ENCODE results near the gene BAHCC1.
"Not testable (repeated sequence)": the region's sequence is repeated elsewhere in the genome, so short reads cannot be mapped to it uniquely, and the experiment has no call there.

BAHCC1 gene

DNA sequence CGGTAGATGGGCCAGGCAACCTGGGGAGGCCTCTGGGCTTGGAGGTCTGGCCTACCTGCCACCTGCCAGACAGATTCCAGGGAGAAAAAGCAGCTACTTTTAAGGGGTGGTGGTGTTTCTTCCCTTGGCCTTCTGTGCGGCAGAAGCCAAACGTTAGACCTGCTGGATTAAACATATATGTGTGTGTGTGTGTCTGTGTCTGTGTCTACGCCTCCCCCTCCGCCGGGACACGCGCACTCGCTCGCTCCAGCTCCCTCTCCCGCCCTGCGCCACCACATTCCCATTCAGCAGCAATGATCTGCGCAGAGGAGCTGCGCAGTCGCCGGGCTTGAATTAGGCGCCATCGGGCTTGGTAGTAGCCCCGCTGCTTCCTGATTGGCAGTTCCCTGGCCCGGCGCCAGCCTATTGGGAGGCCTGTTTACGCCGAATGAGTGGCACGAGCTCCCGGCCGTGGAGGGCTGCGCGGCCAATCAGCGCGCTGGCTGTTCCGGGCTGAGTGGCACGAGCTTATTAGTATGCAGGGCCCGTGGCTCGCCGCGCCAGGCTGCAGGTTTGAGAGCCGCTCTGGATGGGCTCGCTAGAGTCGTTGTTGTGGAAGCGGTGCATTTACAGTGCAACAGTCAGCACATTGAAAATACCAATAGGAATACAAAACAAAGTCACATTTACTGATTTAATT, at the start of gene BAHCC1:
Gene BAHCC1 (plus strand): TSS at position 537 of the 679 bp plus-strand sequence. CDS start 4,283 bp downstream, outside the sequence.
- peak; percentile 94 to 97 for DNase-seq

- DNase-seq, result peak; percentile 98
These were observed 49.0 kb upstream of the BAHCC1 start for GRCh38 chr17:81346090-81346907.

GRCh38 chr17:81346908-81347349, 48.3 kb upstream of the BAHCC1 start:
- no peak for DNase-seq

- no peak for DNase-seq
These were observed 47.8 kb upstream of the BAHCC1 start for GRCh38 chr17:81347437-81347836.

DNA sequence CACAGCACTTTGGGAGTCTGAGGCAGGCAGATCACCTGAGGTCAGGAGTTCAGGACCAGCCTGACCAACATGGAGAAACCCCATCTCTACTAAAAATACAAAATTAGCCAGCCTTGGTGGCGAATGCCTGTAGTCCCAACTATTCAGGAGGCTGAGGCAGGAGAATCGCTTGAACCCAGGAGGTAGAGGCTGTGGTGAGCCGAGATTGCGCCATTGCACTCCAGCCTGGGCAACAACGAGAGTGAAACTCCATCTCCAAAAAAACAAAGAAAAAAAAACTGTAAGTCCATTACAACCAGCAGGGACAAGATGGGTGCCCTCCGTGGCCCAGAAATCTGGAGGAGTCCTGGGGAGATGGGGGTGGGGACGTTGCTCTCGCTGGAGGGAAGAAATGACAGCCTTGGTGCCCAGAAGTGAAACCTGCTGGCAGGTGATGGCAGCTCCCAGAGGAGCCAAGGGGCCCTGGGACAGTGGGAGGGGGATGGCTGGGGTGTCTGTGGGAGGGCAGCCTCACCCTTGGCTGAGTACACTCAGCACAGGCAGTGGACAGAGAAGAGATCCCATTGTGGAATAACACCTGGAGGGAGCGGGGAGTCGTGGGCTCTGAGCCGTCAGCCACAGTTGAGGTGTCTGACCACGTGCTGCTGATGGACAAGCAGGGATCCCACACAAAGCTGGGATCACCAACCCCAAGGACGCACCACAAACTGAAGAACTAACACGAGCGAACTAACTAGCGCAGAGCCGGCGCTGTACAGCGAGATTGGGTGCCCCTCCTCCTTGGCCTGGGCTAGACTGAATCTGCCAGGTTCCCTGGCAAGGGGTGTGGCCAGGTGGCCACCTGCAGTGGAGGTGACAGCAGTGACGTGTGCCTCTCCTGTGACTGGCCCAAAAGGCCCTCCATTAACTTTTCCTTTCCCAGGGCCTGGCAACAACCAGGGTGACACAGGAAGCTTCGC, 46.9 kb upstream of the BAHCC1 start:
- DNase-seq, result no peak

DNA sequence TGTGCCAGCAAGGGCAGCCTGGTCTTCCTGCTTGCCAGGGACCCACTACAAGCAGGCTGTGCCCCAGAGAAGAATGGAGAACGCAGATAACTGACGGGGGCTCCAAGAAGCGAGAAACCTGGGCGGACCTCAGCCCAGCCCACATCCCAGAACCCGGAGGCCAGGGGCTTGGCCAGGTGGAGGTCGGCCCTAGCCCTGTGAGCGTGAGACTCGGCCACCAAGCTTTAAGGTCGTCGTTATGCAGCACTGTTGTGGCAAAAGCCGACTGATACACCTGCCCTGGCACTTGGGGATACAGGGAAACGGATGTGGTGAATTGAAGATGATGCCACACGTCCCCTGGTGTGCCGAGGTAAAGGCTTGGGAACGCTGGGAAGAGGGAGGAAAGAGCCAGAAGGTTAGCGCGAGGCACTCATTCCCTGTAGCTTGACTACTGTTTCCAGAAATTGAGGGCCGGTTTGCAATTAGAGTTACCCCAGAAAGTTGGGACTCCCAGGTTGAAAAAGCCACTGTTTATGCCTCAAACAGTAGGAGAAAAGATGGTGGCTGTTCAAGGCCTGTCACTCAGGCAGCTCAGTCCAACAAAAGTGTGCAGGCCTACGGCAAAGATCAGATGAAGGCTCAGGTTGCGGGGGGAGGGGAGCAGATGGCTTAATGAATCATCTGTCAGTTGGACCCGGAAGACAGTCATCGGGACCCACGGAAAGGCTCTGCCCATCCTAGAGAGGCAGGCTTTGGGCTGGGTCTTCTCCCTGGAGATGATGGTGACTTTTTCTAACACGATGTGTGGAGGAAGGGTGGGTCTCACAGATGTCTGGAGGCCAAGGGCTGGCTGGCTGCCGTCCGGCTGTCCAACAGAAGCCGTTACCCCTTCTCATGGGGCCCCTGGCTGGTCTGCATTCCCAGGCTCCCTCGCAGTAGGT, 45.6 kb upstream of the BAHCC1 start:
- DNase-seq, result no peak

- DNase-seq, result no peak
These were observed 44.9 kb upstream of the BAHCC1 start for GRCh38 chr17:81350320-81350890.

GRCh38 chr17:81351329-81352052, 43.8 kb upstream of the BAHCC1 start:
- DNase-seq, result not testable (repeated sequence)

DNA sequence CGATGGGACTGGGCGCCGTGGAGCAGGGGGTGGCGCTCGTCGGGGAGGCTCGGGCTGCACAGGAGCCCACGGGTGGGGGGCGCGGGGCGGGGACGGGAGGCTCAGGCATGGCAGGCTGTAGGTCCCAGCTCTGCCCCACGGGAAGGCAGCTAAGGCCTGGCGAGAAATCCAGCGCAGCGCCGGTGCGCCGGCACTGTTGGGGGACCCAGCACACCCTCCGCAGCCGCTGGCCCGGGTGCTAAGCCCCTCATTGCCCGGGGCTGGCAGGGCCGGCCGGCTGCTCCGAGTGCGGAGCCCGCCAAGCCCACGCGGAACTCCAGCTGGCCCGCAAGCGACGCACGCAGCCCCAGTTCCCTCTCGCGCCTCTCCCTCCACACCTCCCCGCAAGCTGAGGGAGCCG, 43.2 kb upstream of the BAHCC1 start:
- DNase-seq, result not testable (repeated sequence)

- no peak for DNase-seq
These were observed 40.9 kb upstream of the BAHCC1 start for GRCh38 chr17:81354252-81354953.

- no peak for DNase-seq
These were observed 40.3 kb upstream of the BAHCC1 start for GRCh38 chr17:81354954-81355347.

DNA sequence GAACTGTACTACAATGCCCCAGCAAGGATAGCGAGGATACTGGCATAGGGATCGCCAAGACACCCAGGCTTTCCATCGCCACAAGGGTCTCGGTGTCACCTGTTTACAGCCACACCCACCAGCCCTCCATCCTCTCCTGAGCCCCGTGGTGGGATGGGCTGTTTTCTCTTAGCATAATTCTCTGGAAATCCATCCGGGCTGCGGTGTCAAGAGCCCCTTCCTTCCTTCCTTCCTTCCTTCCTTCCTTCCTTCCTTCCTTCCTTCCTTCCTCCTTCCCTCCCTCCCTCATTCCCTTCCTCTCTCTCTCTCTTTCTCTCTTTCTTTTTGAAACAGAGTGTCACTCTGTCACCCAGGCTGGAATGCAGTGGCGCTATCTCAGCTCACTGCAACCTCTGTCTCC, 36.0 kb upstream of the BAHCC1 start:
- DNase-seq, result no peak

GRCh38 chr17:81362001-81362400, 33.3 kb upstream of the BAHCC1 start:
- not testable (repeated sequence) for DNase-seq

- no peak for DNase-seq
These were observed 30.7 kb upstream of the BAHCC1 start for GRCh38 chr17:81364278-81365147.

- DNase-seq, result peak; percentile 46 to 55
These were observed 30.1 kb upstream of the BAHCC1 start for GRCh38 chr17:81365148-81365600.

- peak; percentile 26 to 41 for DNase-seq
These were observed 29.4 kb upstream of the BAHCC1 start for GRCh38 chr17:81365601-81366585.

DNA sequence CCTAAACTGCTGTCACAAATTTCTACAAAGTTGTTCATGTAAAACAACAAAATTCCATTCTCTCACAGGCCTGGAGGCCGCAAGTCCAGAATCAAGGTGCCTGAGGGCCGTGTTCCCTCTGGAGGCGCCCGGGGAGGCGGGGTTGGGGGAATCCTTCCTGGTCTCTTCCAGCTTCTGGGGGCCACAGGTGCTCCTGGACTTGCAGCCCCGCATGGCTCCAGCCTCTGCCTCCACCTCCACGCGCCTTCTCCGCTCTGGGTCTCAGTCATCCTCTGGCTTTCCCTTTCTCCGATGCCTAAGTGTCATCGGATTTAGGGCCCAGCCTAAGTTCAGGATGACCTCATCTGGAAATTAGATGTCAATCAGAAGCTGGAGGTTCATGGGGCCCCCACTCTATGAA, 28.6 kb upstream of the BAHCC1 start:
- DNase-seq, result no peak

GRCh38 chr17:81367171-81367570, 28.1 kb upstream of the BAHCC1 start:
- no peak for DNase-seq

Measured in activated CD4-positive, alpha-beta T cell treated with anti-CD3 and anti-CD28 coated beads, Interleukin-2, amount 50 U/mL, for 48 hours (primary cell).